Measurements from ENCODE around the gene RBMS3. TPM values are rescaled to one million over a fixed set of nuclear protein-coding genes. Genes with fewer than 3 reads are reported as not detected.
"Not testable (repeated sequence)": the region's sequence is repeated elsewhere in the genome, so short reads cannot be mapped to it uniquely, and the experiment has no call there.

The RBMS3 gene
- total RNA-seq, 1 donor from 2014 or later = 13.2 TPM

DNA sequence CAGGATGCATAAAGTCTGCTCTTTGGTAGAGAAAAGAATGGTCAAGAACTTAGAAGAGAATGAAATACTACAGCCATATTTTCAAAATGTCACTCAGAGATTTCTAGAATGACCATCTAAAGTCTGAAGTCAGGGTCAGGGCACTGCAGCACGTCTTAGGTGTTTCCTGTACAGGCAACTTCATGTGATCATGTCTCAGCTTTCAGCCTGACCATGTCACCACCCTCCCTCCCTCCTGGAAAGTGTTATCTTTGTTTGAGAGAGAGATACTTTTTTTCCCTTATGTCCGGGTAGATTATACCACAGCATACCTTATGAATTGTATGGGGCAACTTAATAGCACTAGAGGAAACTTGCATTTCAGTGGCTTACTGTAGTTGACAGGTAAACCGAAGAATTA is 767.6 kb downstream of the RBMS3 start:
- DNase-seq (ENCODE audit: low read depth) = no peak
- no peak overlapping the region for H3K4me3 ChIP-seq (ENCODE audit: low read depth, low read length)
- TF ChIP-seq, protein P1, sequence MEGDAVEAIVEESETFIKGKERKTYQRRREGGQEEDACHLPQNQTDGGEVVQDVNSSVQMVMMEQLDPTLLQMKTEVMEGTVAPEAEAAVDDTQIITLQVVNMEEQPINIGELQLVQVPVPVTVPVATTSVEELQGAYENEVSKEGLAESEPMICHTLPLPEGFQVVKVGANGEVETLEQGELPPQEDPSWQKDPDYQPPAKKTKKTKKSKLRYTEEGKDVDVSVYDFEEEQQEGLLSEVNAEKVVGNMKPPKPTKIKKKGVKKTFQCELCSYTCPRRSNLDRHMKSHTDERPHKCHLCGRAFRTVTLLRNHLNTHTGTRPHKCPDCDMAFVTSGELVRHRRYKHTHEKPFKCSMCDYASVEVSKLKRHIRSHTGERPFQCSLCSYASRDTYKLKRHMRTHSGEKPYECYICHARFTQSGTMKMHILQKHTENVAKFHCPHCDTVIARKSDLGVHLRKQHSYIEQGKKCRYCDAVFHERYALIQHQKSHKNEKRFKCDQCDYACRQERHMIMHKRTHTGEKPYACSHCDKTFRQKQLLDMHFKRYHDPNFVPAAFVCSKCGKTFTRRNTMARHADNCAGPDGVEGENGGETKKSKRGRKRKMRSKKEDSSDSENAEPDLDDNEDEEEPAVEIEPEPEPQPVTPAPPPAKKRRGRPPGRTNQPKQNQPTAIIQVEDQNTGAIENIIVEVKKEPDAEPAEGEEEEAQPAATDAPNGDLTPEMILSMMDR (conservative IDR thresholded peaks at IDR 0.05; ENCODE audit: low read depth, low read length) = no peak

DNA sequence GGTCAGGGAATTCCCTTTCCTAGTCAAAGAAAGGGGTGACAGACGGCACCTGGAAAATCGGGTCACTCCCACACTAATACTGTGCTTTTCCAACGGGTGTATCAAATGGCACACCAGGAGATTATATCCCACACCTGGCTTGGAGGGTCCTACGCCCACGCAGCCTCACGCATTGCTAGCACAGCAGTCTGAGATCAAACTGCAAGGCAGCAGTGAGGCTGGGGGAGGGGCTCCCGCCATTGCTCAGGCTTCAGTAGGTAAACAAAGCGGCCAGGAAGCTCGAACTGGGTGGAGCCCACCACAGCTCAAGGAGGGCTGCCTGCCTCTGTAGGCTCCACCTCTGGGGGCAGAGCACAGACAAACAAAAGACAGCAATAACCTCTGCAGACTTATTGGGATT is 769.2 kb downstream of the RBMS3 start:
- DNase-seq (ENCODE audit: low read depth); H3K4me3 ChIP-seq (ENCODE audit: low read depth, low read length): not testable (repeated sequence)

DNA sequence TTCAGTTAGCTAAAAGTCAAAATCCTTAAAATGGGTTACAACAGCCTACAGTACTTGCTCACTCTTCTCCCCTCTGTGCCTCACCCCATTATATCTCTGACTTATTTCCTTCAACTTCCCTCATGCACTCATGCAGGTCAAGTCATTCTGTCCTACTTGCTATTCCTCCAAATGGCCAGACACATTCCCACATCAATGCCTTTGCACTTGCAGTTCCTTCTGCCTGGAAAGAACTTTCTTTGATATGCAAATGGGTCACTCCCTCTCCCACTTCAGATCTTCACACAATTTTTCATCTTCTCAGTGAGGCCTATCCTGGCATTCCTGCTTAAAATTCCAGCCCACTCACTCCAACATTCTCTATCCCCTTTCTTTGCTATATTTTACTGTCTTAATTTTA is 778.4 kb downstream of the RBMS3 start:
- DNase-seq (ENCODE audit: low read depth) = no peak
- H3K4me3 ChIP-seq (ENCODE audit: low read depth, low read length) = no peak overlapping the region
- TF ChIP-seq, protein P1 (conservative IDR thresholded peaks at IDR 0.05; ENCODE audit: low read depth, low read length) = no peak

Measured in epithelial cell of proximal tubule (primary cell).